ENCODE measurements around the gene MTAP.

MTAP gene

GRCh38 chr9:21852754-21853153 is 50.3 kb downstream of the MTAP start:
- no peak for DNase-seq (ENCODE audit: low read depth in 3 of 3)

DNA sequence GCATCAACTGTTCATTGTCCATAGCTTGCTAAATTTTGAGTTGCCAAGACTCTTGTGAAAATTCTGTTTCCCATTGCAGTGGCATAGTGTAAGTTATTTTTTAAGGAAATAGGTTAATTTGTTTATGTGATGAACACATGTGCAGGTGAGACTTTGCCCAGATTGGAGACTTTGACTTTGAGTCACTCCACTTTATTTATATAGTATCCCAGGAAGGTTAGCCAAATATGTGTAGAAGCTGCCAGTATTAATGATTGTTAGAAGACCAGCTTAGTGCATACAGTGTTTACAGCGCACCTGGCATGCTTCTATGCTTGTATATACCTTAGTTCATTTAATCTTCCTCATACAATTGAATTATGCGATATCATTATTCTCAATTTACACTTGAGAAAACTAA is 51.0 kb downstream of the MTAP start:
- DNase-seq (ENCODE audit: low read depth in 3 of 3): no peak

DNA sequence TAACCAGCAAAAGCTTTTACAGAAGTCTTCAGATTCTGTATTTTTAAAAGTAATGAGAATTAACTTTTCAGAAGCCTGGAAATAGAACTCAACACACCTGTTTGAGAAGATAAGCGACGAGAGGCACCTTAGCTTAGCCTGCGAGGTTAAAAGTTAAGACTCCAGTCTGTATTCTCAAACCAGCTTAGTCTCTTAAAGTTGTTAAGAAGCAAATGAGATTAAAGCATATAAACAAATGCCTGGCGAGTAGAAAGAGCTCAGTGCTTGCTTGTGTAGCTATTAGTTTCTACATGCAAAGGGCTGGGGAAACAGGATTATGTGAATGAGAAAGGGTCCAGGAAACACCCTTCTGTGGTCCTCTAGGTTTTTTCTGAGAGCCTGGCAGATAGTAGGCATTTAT is 51.7 kb downstream of the MTAP start:
- no peak for DNase-seq (ENCODE audit: low read depth in 3 of 3)

DNA sequence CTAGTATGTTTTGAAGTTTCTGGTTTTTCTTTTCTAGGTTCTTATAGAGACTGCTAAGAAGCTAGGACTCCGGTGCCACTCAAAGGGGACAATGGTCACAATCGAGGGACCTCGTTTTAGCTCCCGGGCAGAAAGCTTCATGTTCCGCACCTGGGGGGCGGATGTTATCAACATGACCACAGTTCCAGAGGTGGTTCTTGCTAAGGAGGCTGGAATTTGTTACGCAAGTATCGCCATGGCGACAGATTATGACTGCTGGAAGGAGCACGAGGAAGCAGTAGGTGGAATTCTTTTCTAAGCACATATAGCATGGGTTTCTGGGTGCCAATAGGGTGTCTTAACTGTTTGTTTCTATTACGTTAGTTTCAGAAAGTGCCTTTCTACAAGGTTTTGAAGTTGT is 52.2 kb downstream of the MTAP start:
- no peak for DNase-seq (ENCODE audit: low read depth in 3 of 3)

GRCh38 chr9:21856301-21857094 is 54.1 kb downstream of the MTAP start:
- DNase-seq (ENCODE audit: low read depth in 3 of 3): no peak

- no peak for DNase-seq (ENCODE audit: low read depth in 3 of 3)
Measured at GRCh38 chr9:21862871-21863270, 60.4 kb downstream of the MTAP start.

DNA sequence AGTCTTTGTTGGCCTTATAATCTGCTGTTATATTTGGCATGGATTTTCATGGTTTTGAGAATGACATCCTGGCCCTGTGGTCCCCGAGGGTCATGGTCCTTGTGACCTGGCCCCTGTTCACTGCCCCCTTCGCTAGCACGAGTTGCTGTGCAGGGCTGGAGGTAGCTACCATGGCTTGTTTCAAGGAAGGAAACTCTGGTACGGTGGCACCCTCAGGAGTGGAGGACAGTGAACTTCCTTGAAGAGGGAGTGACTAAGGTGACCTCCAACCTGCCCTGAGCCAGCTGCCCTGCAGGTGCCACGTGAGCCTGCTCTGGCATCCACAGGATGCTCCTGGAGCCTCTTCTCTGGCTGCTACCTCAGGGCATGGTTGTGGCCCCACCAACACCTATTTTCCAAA is 62.1 kb downstream of the MTAP start:
- no peak for DNase-seq (ENCODE audit: low read depth in 3 of 3)

DNA sequence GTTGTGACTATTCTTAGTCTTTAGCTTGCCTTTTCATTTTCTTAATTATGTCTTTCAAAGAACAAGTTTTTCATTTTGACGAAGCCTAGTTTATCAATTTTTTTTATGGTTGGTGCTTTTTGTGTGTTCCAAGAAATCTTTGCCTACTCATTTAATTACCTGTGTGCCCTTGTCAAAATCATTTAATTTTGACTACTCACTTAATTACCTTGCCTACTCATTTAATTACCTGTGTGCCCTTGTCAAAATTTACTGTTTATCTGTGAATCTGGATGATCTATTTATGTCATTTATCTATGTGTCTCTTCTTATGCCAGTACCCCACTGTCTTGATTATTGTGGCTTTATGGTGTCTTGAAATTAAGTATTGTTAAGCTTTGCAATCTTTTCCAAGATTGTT is 63.9 kb downstream of the MTAP start:
- no peak for DNase-seq (ENCODE audit: low read depth in 3 of 3)

GRCh38 chr9:21871256-21871975 is 69.0 kb downstream of the MTAP start:
- no peak for DNase-seq (ENCODE audit: low read depth in 3 of 3)

GRCh38 chr9:21872696-21873095 is 70.3 kb downstream of the MTAP start:
- no peak for DNase-seq (ENCODE audit: low read depth in 3 of 3)

- DNase-seq (ENCODE audit: low read depth in 3 of 3): no peak
Measured at GRCh38 chr9:21873540-21874221, 71.2 kb downstream of the MTAP start.

- no peak for DNase-seq (ENCODE audit: low read depth in 3 of 3)
Measured at GRCh38 chr9:21875893-21876292, 73.5 kb downstream of the MTAP start.

DNA sequence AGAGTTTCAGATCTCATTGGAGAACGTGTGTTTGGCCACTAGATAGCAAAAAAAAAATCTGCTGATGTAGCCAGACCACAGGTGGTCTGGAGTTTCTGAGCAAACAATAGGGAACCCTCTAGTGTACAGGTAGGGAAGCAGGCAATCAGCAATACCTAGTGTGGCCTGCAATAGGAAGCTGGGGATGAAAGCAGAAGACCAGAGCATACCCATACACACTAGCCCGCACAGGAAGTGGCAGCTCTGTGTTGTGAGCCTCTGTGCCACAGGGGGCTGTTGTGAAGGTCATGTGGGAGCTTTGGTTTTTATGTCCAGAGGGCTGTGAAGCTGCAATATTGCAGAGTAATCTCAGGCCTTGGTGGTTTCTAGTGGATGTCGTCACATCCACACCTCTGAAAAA is 81.2 kb downstream of the MTAP start:
- no peak for DNase-seq (ENCODE audit: low read depth in 3 of 3)

DNA sequence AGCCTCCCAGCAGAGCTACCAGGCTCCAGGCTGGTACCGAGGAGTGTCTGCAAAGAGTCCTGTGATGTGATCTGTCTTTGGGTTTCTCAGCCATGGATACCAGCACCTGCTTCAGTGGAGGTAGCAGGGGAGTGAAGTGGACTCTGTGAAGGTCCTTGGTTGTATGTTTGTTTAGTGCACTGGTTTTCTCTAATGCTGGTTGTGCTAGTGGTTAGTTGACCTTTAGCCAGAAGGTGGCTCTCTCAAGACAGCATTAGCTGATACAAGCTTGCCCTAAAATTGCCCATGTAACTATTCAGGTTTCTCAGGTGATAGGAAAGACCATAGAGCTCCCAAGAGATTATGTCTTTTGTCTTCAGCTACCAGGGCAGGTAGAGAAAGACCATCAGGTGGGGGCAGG is 87.2 kb downstream of the MTAP start:
- DNase-seq (ENCODE audit: low read depth in 3 of 3): no peak

GRCh38 chr9:21890696-21891095 is 88.3 kb downstream of the MTAP start:
- DNase-seq (ENCODE audit: low read depth in 3 of 3): no peak

DNA sequence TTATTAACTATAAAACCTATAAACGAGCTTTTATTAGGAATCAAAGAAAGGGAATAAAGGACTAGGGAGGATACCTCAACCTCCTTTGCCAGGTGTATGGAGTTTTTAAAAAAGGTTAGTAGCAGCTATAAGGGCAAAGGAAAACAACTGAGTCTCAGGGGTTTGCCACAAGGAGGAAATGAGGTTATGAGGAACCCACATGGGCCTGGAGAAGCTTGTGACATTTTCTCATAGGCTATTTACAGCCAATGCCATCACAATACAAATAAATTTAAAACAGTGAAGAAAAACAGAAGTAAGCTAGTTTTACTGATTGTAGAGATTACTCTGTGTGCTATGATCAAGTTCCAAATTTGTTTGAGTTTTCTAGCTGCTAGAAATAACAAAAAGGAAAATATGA is 99.1 kb downstream of the MTAP start:
- DNase-seq (ENCODE audit: low read depth in 3 of 3): no peak

DNA sequence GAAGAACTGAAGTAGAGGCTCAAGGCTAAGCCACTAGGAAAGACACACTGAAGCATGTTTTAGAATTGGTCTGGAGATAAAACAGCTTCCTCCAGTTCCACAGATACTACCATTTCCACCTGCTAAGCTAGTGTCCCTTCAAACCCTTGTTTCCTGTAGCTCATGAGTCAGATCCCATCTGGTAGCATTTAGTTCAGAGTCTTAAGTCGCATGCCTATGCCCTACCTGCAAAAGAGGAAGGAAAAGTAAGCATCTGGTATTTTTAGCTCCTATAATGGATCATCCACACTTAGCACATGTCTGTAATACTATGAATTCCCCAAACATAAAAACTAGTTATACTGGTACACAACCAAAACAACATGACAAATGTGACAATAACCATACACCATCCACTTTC is 99.7 kb downstream of the MTAP start:
- DNase-seq (ENCODE audit: low read depth in 3 of 3): no peak

DNA sequence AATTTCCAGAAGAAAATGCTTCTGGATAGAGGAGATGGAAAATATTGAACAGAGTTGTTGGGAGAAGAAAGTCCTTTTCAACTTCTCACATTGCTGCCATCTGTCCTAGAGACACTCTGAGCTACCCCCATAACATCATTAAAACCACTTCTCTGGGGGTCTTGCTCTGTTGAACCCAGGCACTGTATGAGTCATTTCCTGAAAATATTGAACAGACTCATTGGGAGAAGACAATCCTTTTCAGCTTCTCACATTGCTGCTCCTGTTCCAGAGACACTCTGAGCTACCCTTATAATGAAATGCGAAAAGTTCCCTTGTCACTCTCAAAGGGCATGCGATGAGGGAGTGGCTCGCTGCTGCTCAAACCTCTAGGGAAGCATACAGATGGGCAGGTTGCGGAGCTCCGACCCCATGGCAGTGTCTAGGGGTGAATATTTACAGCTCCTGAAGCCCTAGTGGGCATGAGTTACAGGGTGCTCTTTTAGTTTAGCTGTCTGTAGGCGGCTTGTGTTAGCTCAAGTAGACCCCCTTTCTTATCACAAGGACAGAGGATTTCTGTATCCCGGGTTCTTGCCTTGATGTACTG is 101.0 kb downstream of the MTAP start:
- no peak for DNase-seq (ENCODE audit: low read depth in 3 of 3)

DNA sequence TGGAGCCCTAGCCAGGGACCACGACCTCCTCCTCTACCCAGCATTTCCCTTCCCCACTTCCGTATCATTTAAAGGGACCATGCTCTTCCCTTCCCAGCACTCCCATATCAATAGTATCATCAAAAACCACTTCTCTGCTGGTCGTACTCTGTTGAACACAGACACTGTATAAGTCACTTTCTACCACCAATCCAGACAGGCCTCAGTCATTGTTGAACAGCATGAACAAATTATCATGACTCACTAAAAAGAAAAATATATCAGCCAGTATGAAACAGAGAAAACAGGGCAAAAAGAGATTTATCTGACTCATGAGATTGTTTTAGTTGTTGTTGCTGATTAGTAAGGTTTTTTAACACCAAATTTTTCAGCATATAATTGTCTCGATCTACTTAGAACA is 101.9 kb downstream of the MTAP start:
- DNase-seq (ENCODE audit: low read depth in 3 of 3): no peak

DNA sequence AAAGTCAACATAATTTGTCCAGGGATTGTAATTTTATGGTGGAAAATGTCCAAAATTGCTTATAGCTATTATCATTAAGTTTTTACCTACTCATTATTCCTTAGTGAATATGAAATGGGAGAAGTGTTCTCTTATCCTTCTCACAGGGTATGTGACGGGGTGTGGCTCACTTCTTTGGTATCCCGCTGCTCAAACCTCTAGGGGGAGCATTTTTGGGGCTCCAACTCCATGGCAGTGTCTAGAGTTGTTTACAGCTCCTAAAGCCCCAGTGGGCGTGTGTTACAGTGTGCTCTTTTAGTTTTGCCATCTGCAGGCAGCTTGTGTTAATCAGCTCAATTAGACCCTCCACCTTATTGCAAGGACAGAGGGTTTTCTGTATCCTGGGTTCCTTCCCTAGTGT is 102.3 kb downstream of the MTAP start:
- no peak for DNase-seq (ENCODE audit: low read depth in 3 of 3)

- DNase-seq (ENCODE audit: low read depth in 3 of 3): no peak
Measured at GRCh38 chr9:21906213-21906612, 103.8 kb downstream of the MTAP start.

- DNase-seq (ENCODE audit: low read depth in 3 of 3): no peak
Measured at GRCh38 chr9:21906881-21907280, 104.4 kb downstream of the MTAP start.
